ENCODE results near the gene PRKCQ.

The PRKCQ gene

DNA sequence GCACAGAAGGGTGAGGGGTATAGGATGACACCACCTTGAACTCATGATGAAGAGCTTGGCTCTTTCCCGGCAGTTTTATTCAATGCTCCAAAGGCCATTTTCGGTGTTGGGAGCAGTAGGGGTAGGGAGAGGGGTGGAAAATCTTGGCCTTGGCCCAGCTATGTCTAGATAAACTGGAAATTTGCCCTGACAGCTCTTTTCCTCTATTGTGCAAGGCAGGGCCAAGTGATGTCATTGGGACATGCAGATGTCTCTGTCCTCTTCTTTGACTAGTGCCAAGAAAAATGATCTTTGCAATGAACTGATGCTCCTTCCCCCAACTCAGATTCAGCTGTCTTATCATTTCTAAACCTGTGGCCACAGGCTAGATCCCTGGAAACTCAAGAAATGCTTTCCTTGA lies 27.7 kb upstream of the PRKCQ start:
- Histone ChIP-seq H3K9me3 (no peaks in the 10 kb centered on the region), H3K4me1 (no peaks in the 10 kb centered on the region), H3K4me3 (ENCODE audit: low read depth, low read length) (no peak overlapping the region), H3K36me3 (no peaks in the 10 kb centered on the region), H3K27me3 (no peaks in the 10 kb centered on the region)
- no peak for DNase-seq
- no peak for TF ChIP-seq CTCF (IDR thresholded peaks at IDR 0.05; ENCODE audit: low read depth, low read length)

GRCh38 chr10:6607182-6607581 lies 27.1 kb upstream of the PRKCQ start:
- Histone ChIP-seq H3K36me3 (no peaks in the 10 kb centered on the region), H3K4me1 (no peaks in the 10 kb centered on the region)
- TF ChIP-seq CTCF (IDR thresholded peaks at IDR 0.05; ENCODE audit: low read depth, low read length) = no peak

DNA sequence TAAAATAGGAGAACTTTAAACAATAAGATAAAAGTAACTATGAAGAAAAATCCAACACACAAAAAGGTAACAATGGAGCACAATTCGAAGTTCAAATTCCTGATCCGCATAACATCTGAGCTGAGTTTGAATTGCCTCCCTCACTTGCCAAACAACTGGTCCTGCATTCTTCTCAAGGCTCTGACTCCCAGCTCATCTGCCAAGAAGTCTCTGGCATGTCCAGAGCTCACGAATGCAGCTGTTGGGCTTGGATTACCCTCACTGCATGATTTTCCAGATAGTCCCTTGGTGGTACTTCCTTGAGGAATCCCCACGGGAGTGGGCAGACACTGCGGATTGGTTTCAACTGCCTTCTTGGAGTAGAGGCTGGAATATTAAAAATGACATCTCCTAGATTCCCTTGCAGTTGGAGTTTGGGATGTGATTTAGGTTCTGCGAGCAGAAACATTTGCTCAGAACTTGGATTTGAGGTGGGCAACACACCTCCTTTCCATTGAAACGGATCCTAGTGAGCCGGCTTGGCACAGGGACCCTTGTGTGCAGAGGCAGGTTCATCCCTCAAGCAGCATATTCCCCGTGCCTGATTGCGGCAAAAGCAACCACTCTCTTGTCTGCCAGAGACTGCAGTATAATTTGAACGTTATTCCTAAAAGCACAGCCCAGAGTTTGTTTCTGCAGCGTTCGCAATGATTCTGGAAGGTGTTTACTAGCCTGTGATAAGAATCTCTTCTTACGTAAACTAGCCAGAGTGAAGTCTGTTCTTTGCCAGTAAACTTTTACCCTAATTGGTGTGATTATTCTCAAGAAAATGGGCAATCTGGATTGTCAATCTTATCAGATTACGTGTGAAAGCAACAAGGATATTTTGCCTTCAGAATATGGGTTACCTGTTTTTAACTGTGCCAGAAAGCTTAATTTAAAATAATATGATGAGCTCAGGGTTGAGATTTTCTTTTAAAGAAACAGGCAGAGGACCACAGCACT lies 23.4 kb upstream of the PRKCQ start:
- no peaks in the 10 kb centered on the region for H3K4me1 ChIP-seq
- TF ChIP-seq CTCF (IDR thresholded peaks at IDR 0.05; ENCODE audit: low read depth, low read length) = no peak
- no peaks in the 10 kb centered on the region for H3K36me3 ChIP-seq
- no peak overlapping the region for H3K4me3 ChIP-seq (ENCODE audit: low read depth, low read length)
- H3K27me3 ChIP-seq = no peaks in the 10 kb centered on the region
- H3K9me3 ChIP-seq = no peaks in the 10 kb centered on the region
- DNase-seq = no peak

More at GRCh38 chr10:6607182-6607581, 27.1 kb upstream of the PRKCQ start:
- Histone ChIP-seq H3K4me3 (ENCODE audit: low read depth, low read length) (no peak overlapping the region), H3K9me3 (no peaks in the 10 kb centered on the region), H3K27me3 (no peaks in the 10 kb centered on the region)
- no peak for DNase-seq

DNA sequence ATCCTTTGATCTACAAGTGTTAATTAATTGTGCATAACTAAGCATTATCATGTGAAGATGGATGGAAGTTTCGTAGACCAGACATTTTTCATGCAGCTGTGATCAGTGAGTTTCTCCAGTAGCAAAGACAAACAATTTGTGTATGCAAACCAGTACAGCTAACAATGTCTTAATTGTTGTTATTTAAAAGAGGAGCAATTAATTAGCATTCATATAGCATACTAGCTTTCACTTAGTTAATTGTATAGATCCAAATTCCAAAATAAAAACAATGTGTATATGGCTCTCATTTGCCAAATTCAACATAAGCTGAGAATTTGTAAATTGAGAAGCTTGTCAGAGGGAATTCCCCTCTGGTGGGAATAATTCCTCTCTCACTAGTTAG lies 22.6 kb upstream of the PRKCQ start:
- no peak for DNase-seq
- no peak overlapping the region for H3K4me3 ChIP-seq (ENCODE audit: low read depth, low read length)
- no peaks in the 10 kb centered on the region for H3K9me3 ChIP-seq
- H3K27me3 ChIP-seq = no peaks in the 10 kb centered on the region
- no peaks in the 10 kb centered on the region for H3K36me3 ChIP-seq
- H3K4me1 ChIP-seq = no peaks in the 10 kb centered on the region
- TF ChIP-seq CTCF (IDR thresholded peaks at IDR 0.05; ENCODE audit: low read depth, low read length) = no peak

- Histone ChIP-seq H3K36me3 (no peaks in the 10 kb centered on the region), H3K4me3 (ENCODE audit: low read depth, low read length) (no peak overlapping the region), H3K27me3 (no peaks in the 10 kb centered on the region), H3K4me1 (no peaks in the 10 kb centered on the region), H3K9me3 (no peaks in the 10 kb centered on the region)
- TF ChIP-seq CTCF (IDR thresholded peaks at IDR 0.05; ENCODE audit: low read depth, low read length) = no peak
- no peak for DNase-seq
Measured at GRCh38 chr10:6602026-6602699, 22.1 kb upstream of the PRKCQ start.
